Effector memory CD4-positive, alpha-beta T cell (primary cell): ENCODE data around the gene KCTD10.

Source experiments
- DNase-seq, 3 donors: peaks; one replicate each; pipeline ENCODE4 v3.0.0-alpha.2; 2020
- H3K27ac ChIP-seq: 2 replicates; pipeline ENCODE4 v1.7.0; 2013; ENCODE audit warnings: mild to moderate bottlenecking, low read length, moderate library complexity; ENCODE audit not compliant: insufficient read depth, poor library complexity, severe bottlenecking
- H3K27me3 ChIP-seq: replicated peaks from 2 replicates; pipeline ENCODE4 v1.7.0; 2013; ENCODE audit warnings: mild to moderate bottlenecking, low read length; ENCODE audit not compliant: insufficient read depth, control insufficient read depth, poor library complexity, severe bottlenecking
- H3K36me3 ChIP-seq: 2 replicates; pipeline ENCODE4 v1.7.0; 2013; ENCODE audit warnings: mild to moderate bottlenecking, low read length, moderate library complexity; ENCODE audit not compliant: control insufficient read depth, insufficient read depth
- H3K4me1 ChIP-seq: 2 replicates; pipeline ENCODE4 v1.7.0; 2013; ENCODE audit warnings: low read length, mild to moderate bottlenecking; ENCODE audit not compliant: control insufficient read depth, insufficient read depth, poor library complexity, severe bottlenecking
- H3K4me3 ChIP-seq: 2 replicates; pipeline ENCODE4 v1.7.0; 2013; ENCODE audit warnings: low read length, low read depth, mild to moderate bottlenecking; ENCODE audit not compliant: insufficient read depth, poor library complexity, severe bottlenecking
- H3K9me3 ChIP-seq: 2 replicates; pipeline ENCODE4 v1.7.0; 2013; ENCODE audit warnings: mild to moderate bottlenecking, low read length, moderate library complexity; ENCODE audit not compliant: control insufficient read depth

The KCTD10 gene

GRCh38 chr12:109463756-109464155 lies 13.3 kb downstream of the KCTD10 start:
- Histone ChIP-seq H3K36me3 (peaks cover 24% of the 10 kb centered on the region), H3K27ac (no peak overlapping the region), H3K27me3 (no peaks in the 10 kb centered on the region), H3K9me3 (no peaks in the 10 kb centered on the region), H3K4me3 (no peak overlapping the region), H3K4me1 (no peaks in the 10 kb centered on the region)
- DNase-seq = no peak

DNA sequence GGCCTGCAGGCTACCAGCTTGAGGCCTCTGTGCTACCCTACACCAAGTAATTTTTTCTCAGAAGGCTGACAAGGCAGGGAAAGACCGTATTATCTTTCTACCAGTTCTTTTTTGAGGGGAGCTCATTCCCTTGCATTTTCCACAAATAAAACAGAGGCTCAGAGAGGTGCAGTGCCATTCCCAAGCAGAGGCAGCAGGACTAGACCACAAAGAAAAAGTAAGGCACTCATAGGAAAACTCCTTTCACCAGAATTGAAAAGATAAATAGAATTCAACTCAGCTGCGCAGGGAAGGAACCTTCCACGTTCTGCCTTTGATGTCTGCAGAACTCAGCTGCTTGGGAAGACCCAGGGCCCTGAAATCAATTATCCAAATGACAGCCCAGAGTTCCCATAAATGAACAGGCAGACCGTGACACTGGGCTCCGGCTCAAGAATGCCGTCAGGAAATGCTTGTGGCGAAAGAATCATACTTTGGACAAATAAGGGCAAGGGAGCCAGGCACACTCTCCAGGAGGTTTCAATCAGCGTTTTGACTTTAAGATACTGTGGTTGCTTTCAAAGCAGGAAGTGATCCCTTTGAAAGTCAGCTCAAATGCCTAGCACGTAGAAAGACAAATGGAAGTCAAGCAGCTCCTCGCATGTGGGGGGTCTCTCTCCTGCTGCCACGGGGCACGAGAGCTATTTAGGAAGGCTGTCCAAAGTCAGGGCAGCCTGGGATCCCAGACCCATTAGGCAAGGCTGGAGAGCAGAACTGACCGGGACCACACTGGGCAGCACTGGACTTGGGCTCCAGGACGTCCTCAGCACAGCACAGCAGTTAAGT lies 14.0 kb downstream of the KCTD10 start:
- Histone ChIP-seq H3K27me3 (no peaks in the 10 kb centered on the region), H3K36me3 (peaks cover 20% of the 10 kb centered on the region), H3K4me3 (no peak overlapping the region), H3K27ac (no peak overlapping the region), H3K9me3 (no peaks in the 10 kb centered on the region), H3K4me1 (no peaks in the 10 kb centered on the region)
- no peak for DNase-seq

DNA sequence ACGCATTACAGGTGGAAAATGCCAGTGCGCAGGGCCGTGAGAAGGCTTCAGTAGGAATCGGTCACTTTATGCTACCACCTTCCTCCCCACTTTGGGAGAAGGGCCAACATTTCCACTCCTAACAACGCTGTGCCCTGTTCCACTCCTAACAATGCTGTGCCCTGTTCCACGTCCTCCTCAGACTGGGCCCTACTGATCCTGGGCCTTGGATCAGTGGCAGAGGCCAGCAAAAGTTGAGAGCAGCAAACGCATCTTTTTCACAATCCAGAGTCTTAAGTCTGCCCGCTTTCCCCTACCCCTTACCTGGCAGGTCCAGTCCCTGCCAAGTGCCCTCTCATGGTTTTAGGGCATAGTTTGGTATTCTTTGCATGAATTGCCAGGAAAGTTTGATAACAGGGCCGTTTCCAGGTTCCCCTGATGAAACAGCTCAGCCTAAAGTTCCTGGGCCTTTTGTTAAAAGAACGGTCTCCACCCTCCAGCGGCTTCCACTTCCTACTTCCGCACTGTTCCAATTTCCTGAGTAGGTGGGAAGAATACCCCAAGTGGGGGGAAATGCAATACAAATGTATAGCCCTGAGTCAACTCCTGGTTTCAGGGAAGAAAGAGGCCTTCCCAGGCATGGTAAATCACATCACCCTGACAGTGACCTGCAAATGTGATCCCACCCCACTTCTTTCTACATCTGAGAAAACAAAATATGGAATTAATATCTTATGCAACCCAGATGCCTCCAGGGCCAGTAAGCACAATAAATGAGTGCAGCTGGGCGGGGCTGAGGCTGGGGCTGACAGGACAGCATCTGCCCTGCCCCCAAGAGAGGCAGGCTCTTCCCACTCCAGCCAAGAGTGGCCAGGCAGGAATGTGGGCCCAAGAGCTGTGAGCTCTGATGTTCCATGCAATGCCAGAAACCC lies 15.0 kb downstream of the KCTD10 start:
- Histone ChIP-seq H3K36me3 (peaks cover 21% of the 10 kb centered on the region), H3K27me3 (no peaks in the 10 kb centered on the region), H3K9me3 (no peaks in the 10 kb centered on the region), H3K27ac (no peak overlapping the region), H3K4me3 (no peak overlapping the region), H3K4me1 (no peaks in the 10 kb centered on the region)
- no peak for DNase-seq

DNA sequence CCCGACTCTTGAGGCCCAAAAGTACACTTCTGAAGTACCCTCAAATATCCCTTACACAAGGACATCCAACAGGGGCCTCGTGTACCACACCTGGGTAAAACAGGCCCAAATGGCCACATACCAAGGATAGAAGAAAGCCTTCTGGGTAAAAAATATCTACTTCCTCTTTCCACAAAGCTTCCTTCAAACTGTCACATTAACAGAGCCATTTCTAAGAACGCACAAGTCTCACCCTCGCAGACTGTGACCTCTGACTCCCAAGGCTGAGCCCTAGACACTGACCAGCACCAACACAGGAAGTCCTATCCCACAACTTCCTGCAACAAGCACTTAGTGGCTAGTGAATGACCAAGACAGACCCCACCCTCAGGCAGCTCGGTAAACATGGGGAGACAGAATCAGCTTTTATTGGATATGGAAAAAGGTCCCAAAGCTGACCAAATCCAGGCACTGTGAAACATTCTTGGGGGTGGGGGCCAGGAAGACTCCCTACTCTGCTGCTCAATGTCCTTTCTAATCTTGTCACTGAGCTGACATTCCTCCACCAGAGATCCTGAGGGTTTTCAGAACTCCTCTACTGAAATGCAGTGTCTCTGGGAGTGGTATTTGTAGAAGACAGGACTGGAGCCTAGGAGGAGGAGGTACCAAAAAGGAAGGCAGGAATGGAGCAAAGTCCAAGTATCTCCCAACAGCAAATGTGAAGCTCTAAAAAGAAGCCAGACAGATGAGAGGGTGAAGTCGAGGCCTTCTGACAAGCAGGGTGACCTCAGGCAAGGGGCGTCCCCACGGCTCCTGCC lies 15.9 kb downstream of the KCTD10 start:
- Histone ChIP-seq H3K9me3 (no peaks in the 10 kb centered on the region), H3K4me3 (no peak overlapping the region), H3K4me1 (no peaks in the 10 kb centered on the region), H3K27me3 (no peaks in the 10 kb centered on the region), H3K36me3 (peaks cover 26% of the 10 kb centered on the region), H3K27ac (no peak overlapping the region)
- no peak for DNase-seq

- H3K36me3 ChIP-seq = peaks cover 33% of the 10 kb centered on the region
- no peaks in the 10 kb centered on the region for H3K9me3 ChIP-seq
- H3K27ac ChIP-seq = no peak overlapping the region
- H3K4me3 ChIP-seq = no peak overlapping the region
- no peaks in the 10 kb centered on the region for H3K27me3 ChIP-seq
- H3K4me1 ChIP-seq = no peaks in the 10 kb centered on the region
- DNase-seq = no peak
Measured at GRCh38 chr12:109460538-109460937, 16.6 kb downstream of the KCTD10 start.

DNA sequence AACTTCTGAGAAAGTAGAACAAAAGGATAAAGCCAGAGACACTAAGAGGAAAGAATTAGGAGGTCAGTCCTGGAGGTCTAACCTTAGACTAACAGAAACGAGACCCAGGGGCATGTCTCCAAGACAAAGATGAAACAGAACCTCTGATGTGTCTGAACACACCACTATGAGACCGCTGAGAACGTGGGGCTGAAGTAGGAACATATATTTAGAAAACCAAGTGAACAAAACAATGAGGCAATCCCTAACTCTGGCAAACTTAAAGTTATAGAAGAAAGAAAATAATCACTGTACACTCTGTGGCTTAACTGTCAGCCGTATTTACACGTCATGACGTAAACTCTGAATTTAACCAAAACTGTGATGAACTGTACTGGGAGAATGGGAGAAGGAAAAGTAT lies 17.9 kb downstream of the KCTD10 start:
- DNase-seq = no peak
- H3K27ac ChIP-seq = no peak overlapping the region
- peaks cover 46% of the 10 kb centered on the region for H3K36me3 ChIP-seq

DNA sequence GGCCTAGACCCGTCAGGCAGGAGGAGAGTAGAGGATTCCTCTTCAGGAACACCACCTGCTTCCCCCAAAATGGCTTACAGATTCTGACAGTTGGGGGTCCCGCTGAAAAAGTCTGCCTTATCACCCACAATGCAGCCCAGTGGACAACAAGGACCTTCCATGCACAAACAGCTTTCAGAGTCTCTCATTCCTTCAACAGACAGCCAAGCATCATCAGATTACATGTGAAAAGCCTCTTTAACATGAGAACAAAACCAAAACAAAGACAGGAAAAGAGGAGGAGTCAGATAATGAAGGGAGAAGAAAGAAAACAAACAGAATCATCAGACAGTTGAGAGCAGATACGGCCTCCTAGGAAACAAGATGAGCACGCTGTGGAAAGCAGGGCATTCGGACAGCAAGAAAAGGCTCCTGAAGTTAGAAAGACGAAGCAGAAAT lies 18.3 kb downstream of the KCTD10 start:
- no peaks in the 10 kb centered on the region for H3K9me3 ChIP-seq
- H3K36me3 ChIP-seq = peaks cover 50% of the 10 kb centered on the region
- DNase-seq = no peak
- H3K27me3 ChIP-seq = no peaks in the 10 kb centered on the region
- H3K27ac ChIP-seq = no peak overlapping the region
- H3K4me3 ChIP-seq = no peak overlapping the region
- no peaks in the 10 kb centered on the region for H3K4me1 ChIP-seq

More for the DNA sequence above, 17.9 kb downstream of the KCTD10 start:
- no peaks in the 10 kb centered on the region for H3K4me1 ChIP-seq
- H3K9me3 ChIP-seq = no peaks in the 10 kb centered on the region
- no peaks in the 10 kb centered on the region for H3K27me3 ChIP-seq
- no peak overlapping the region for H3K4me3 ChIP-seq

GRCh38 chr12:109458086-109458485 lies 19.0 kb downstream of the KCTD10 start:
- H3K4me1 ChIP-seq = no peaks in the 10 kb centered on the region
- no peak for DNase-seq
- H3K36me3 ChIP-seq = peaks cover 57% of the 10 kb centered on the region
- no peaks in the 10 kb centered on the region for H3K9me3 ChIP-seq
- H3K4me3 ChIP-seq = no peak overlapping the region
- H3K27ac ChIP-seq = no peak overlapping the region
- no peaks in the 10 kb centered on the region for H3K27me3 ChIP-seq

GRCh38 chr12:109455706-109456105 lies 21.4 kb downstream of the KCTD10 start:
- Histone ChIP-seq H3K36me3 (peaks cover 75% of the 10 kb centered on the region), H3K9me3 (no peaks in the 10 kb centered on the region), H3K4me3 (no peak overlapping the region), H3K27ac (no peak overlapping the region), H3K27me3 (no peaks in the 10 kb centered on the region), H3K4me1 (no peaks in the 10 kb centered on the region)
- DNase-seq = no peak
